ENCODE measurements around the gene LCE7A. TPM values are rescaled to one million over a fixed set of nuclear protein-coding genes. Genes with fewer than 3 reads are reported as not detected.

LCE7A gene
- total RNA-seq, 1 experiment from 2014 or later = not detected

GRCh38 chr1:152880316-152880715 lies 20.5 kb downstream of the LCE7A start:
- no peak for DNase-seq (ENCODE audit: low spot score)

- no peak for DNase-seq (ENCODE audit: low spot score)
Observed at GRCh38 chr1:152880907-152881306, 21.1 kb downstream of the LCE7A start.

GRCh38 chr1:152884085-152884484 lies 24.3 kb downstream of the LCE7A start:
- DNase-seq (ENCODE audit: low spot score) = no peak

GRCh38 chr1:152884506-152884905 lies 24.7 kb downstream of the LCE7A start:
- DNase-seq (ENCODE audit: low spot score) = no peak

DNA sequence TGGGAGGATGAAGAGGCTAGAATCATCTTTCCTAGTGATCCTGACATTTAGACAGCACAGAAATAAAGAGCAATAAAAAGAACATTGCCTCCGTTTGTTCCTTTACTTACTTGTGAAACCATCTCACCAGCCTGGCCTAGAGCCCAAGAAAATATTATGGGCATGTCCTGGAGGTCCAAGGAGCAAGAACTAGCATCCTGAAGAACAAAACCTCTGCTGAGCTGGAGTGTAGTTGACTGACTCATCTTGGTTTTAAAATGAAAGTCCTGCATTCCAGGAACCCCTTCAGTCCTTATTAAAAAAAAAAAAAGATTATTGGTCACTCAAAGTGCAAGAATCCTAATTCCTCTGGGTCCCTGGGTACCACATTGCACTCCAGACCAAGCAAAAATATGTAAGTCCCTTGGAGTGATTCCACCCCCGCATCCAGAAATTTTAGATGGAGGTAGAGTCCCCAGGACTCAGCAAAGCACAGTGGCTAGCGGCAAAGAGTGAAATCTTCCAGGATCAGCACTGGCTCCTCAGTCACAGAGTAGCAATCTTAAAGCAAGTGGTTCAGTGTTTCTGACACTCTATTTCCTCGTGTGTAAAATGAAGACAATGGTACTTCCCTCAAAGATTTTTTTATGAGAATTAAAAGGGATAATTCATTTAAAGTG lies 25.3 kb downstream of the LCE7A start:
- DNase-seq (ENCODE audit: low spot score) = peak; percentile 22

DNA sequence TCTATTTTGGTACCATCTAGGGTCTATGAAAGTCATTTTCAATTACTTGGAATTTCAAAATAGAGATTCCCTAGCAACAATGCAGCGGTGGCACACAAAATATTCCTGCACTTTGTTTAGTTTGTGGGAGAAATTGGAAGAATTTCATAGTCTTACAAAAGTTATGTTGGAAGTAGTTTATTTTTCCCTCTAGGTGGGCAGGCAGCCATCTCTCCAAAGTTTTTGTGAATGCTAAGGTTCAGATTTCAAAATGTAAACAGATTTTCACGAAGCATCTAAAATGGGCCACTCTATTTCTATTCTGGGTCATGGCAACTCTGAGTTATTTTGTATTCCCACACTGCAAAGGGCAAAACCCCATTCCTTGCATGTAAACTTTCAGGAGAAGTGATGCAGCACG lies 26.3 kb downstream of the LCE7A start:
- DNase-seq (ENCODE audit: low spot score) = no peak

- DNase-seq (ENCODE audit: low spot score) = no peak
Observed at GRCh38 chr1:152886758-152887409, 27.1 kb downstream of the LCE7A start.

GRCh38 chr1:152888126-152888525 lies 28.3 kb downstream of the LCE7A start:
- no peak for DNase-seq (ENCODE audit: low spot score)

DNA sequence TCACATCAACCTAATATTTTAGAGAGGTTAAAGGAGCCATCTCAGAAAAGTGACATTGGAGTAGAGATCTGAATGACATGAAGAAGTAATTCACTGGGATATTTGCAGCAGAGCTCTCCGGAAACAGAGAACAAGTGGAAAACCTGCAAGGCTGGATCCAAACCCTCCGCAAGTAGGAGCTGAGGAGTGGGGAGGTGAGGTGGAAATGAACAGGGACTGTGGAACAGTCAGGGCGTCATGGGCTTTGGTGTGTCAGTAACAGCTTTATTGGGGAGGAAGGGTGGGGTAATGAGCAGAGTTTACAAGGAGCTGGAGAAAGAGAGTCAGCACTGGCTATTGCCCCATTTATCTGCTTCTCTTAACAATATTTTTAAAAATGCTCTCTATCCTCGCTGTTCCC lies 39.2 kb downstream of the LCE7A start:
- no peak for DNase-seq (ENCODE audit: low spot score)

DNA sequence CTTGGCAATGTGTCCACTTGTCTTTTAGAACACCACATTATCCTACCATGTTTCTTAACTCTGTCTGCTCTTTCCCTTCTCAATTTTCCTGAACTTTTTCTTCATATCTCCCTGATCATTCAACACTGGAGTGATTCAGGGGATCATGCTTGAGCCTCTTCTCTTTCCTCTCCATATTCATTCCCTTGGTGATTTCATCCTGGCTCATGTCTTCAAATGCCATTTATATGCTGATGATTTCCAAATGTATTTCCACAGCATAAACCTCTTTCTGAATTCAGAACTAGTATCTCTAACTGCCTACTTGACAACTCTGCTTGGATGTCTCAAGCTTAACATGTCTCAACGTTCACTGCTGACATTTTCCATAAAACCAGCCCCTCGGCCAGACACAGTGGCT lies 40.1 kb downstream of the LCE7A start:
- no peak for DNase-seq (ENCODE audit: low spot score)

GRCh38 chr1:152901631-152902030 lies 41.8 kb downstream of the LCE7A start:
- no peak for DNase-seq (ENCODE audit: low spot score)

DNA sequence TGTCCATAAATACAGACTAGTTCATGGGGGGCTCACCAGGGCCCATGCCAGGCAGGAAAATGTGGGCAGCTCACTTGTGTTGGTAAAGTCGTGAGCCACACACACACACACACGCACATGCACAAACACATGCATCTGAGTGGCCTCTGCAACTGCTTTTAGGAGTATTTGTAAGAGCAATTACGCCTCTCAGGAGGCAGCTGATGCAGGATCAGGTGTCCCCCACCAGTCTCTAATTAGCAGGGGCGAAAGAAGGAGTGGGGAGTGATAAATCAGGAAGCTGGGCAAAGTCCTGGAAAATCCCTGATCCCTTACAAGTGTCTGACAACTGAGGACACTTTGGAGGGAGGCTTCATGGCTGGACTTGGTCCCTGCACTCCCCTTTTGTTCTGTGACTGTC lies 42.8 kb downstream of the LCE7A start:
- no peak for DNase-seq (ENCODE audit: low spot score)

GRCh38 chr1:152904688-152905440 lies 45.1 kb downstream of the LCE7A start:
- DNase-seq (ENCODE audit: low spot score) = no peak

- peak; percentile 93 for DNase-seq (ENCODE audit: low spot score)
Observed at GRCh38 chr1:152906023-152906565, 46.3 kb downstream of the LCE7A start.

GRCh38 chr1:152907686-152908601 lies 48.1 kb downstream of the LCE7A start, which contains the start of gene IVL:
TSS of gene IVL (plus strand) at chr1:152908546. CDS start at chr1:152909798, 1,252 bp downstream.
- peak; percentile 51 for DNase-seq (ENCODE audit: low spot score)

- no peak for DNase-seq (ENCODE audit: low spot score)
Observed at GRCh38 chr1:152909206-152909605, 49.4 kb downstream of the LCE7A start.

Other genes with a start within 250 kb of the LCE7A start
- gene LCE3B, start 246.2 kb upstream of the LCE7A start, total RNA-seq (2014; rRNA removed; shearing (Covaris generic)) = not detected in 2 replicates
- gene LCE3A, start 236.9 kb upstream of the LCE7A start, total RNA-seq (2014; rRNA removed; shearing (Covaris generic)) = not detected in 2 replicates
- gene LCE2D, start 196.6 kb upstream of the LCE7A start, total RNA-seq (2014; rRNA removed; shearing (Covaris generic)) = not detected in 2 replicates
- not detected in 2 replicates for gene LCE2C, start 184.7 kb upstream of the LCE7A start, total RNA-seq (2014; rRNA removed; shearing (Covaris generic))
- not detected in 2 replicates for gene LCE2B, start 173.9 kb upstream of the LCE7A start, total RNA-seq (2014; rRNA removed; shearing (Covaris generic))
- gene LCE2A, start 161.7 kb upstream of the LCE7A start, total RNA-seq (2014; rRNA removed; shearing (Covaris generic)) = not detected in 2 replicates
- gene LCE4A, start 151.8 kb upstream of the LCE7A start, total RNA-seq (2014; rRNA removed; shearing (Covaris generic)) = not detected in 2 replicates
- not detected in 2 replicates for gene KPRP, start 102.0 kb upstream of the LCE7A start, total RNA-seq (2014; rRNA removed; shearing (Covaris generic))
- gene LCE1F, start 84.9 kb upstream of the LCE7A start, total RNA-seq (2014; rRNA removed; shearing (Covaris generic)) = not detected in 2 replicates
- gene LCE1E, start 73.7 kb upstream of the LCE7A start, total RNA-seq (2014; rRNA removed; shearing (Covaris generic)) = not detected in 2 replicates
- not detected in 2 replicates for gene LCE1D, start 63.3 kb upstream of the LCE7A start, total RNA-seq (2014; rRNA removed; shearing (Covaris generic))
- not detected in 2 replicates for gene LCE1C, start 53.3 kb upstream of the LCE7A start, total RNA-seq (2014; rRNA removed; shearing (Covaris generic))
- gene LCE1B, start 48.0 kb upstream of the LCE7A start, total RNA-seq (2014; rRNA removed; shearing (Covaris generic)) = not detected in 2 replicates
- not detected in 2 replicates for gene LCE1A, start 32.5 kb upstream of the LCE7A start, total RNA-seq (2014; rRNA removed; shearing (Covaris generic))
- not detected in 2 replicates for gene LCE6A, start 17.1 kb upstream of the LCE7A start, total RNA-seq (2014; rRNA removed; shearing (Covaris generic))
- gene SMCP, start 18.3 kb downstream of the LCE7A start, total RNA-seq (2014; rRNA removed; shearing (Covaris generic)) = not detected in 2 replicates
- gene IVL, start 48.5 kb downstream of the LCE7A start, total RNA-seq (2014; rRNA removed; shearing (Covaris generic)) = not detected in 2 replicates
- gene SPRR5, start 87.2 kb downstream of the LCE7A start, total RNA-seq (2014; rRNA removed; shearing (Covaris generic)) = not detected in 2 replicates
- not detected in 2 replicates for gene SPRR4, start 110.7 kb downstream of the LCE7A start, total RNA-seq (2014; rRNA removed; shearing (Covaris generic))
- gene SPRR1A, start 124.1 kb downstream of the LCE7A start, total RNA-seq (2014; rRNA removed; shearing (Covaris generic)) = not detected in 2 replicates
- gene SPRR3, start 141.8 kb downstream of the LCE7A start, total RNA-seq (2014; rRNA removed; shearing (Covaris generic)) = not detected in 2 replicates
- gene SPRR1B, start 171.2 kb downstream of the LCE7A start, total RNA-seq (2014; rRNA removed; shearing (Covaris generic)) = not detected in 2 replicates
- gene SPRR2D, start 181.1 kb downstream of the LCE7A start, total RNA-seq (2014; rRNA removed; shearing (Covaris generic)) = not detected in 2 replicates
- gene SPRR2A, start 197.5 kb downstream of the LCE7A start, total RNA-seq (2014; rRNA removed; shearing (Covaris generic)) = not detected in 2 replicates
- not detected in 2 replicates for gene SPRR2B, start 211.6 kb downstream of the LCE7A start, total RNA-seq (2014; rRNA removed; shearing (Covaris generic))
- gene SPRR2E, start 234.5 kb downstream of the LCE7A start, total RNA-seq (2014; rRNA removed; shearing (Covaris generic)) = not detected in 2 replicates

Measured in A172 (cell line).